Smooth muscle cell (in vitro differentiated cells): ENCODE data around the gene GOLT1B. TPM values are rescaled to one million over a fixed set of nuclear protein-coding genes. Genes with fewer than 3 reads are reported as not detected.

Experiments used
- DNase-seq: peaks from one replicate; lab custom pipeline; 2025; ENCODE audit not compliant: unreplicated experiment; lab: John Stamatoyannopoulos, UW
- H2AFZ ChIP-seq: fragments of 200-600 bp; sonication (generic); 2 replicates; pipeline ENCODE4 v1.6.0; 2016; ENCODE audit warnings: antibody characterized with exemption, low read depth, mild to moderate bottlenecking
- H3F3A ChIP-seq: fragments of 200-600 bp; sonication (generic); 2 replicates; pipeline ENCODE4 v1.6.0; 2017; ENCODE audit warnings: antibody characterized with exemption, low read depth
- H3K27ac ChIP-seq: fragments of 200-600 bp; sonication (generic); 2 replicates; pipeline ENCODE4 v1.5.1; 2016; ENCODE audit warnings: low read depth, mild to moderate bottlenecking
- H3K27me3 ChIP-seq: fragments of 200-600 bp; sonication (generic); 2 replicates; pipeline ENCODE4 v1.6.1; 2016; ENCODE audit warnings: low read depth, mild to moderate bottlenecking
- H3K36me3 ChIP-seq: fragments of 200-600 bp; sonication (generic); 2 replicates; pipeline ENCODE4 v1.5.1; 2016; ENCODE audit warnings: low read depth
- H3K4me1 ChIP-seq: fragments of 200-600 bp; sonication (generic); 2 replicates; pipeline ENCODE4 v1.5.1; 2016; ENCODE audit warnings: low read depth
- H3K4me2 ChIP-seq: fragments of 200-600 bp; sonication (generic); 2 replicates; pipeline ENCODE4 v1.6.0; 2016; ENCODE audit warnings: mild to moderate bottlenecking
- H3K4me3 ChIP-seq: fragments of 200-600 bp; sonication (generic); 2 replicates; pipeline ENCODE4 v1.5.1; 2016; ENCODE audit warnings: mild to moderate bottlenecking
- H3K79me2 ChIP-seq: fragments of 200-600 bp; sonication (generic); 2 replicates; pipeline ENCODE4 v1.6.0; 2016; ENCODE audit warnings: low read depth, mild to moderate bottlenecking
- H3K9ac ChIP-seq: fragments of 200-600 bp; sonication (generic); 2 replicates; pipeline ENCODE4 v1.6.0; 2016; ENCODE audit warnings: low read depth
- H3K9me3 ChIP-seq: fragments of 200-600 bp; sonication (generic); replicated peaks from 2 replicates; pipeline ENCODE4 v1.5.1; 2016; ENCODE audit warnings: low read depth
- H4K20me1 ChIP-seq: fragments of 200-600 bp; sonication (generic); 2 replicates; pipeline ENCODE4 v1.6.0; 2016; ENCODE audit warnings: low read depth
- CTCF ChIP-seq: fragments of 200-600 bp; sonication (generic); IDR thresholded peaks from 2 replicates; pipeline ENCODE4 v1.5.1; 2017; ENCODE audit warnings: borderline replicate concordance, mild to moderate bottlenecking, antibody characterized with exemption; ENCODE audit not compliant: insufficient read depth, poor library complexity, severe bottlenecking
- WGBS: methylation state at CpG from one replicate; pipeline ENCODE4 v1.1.7; 2016; ENCODE audit warnings: low lambda C conversion rate; 5-methylcytosine and 5-hydroxymethylcytosine counted together
- polyA plus RNA-seq: library from polyadenylated mRNA; unstranded; fragments of >200 nt; fragmentation: Nextera tagmentation; extraction: Ambion mirVana; gene quantifications from 2 replicates; pipeline ENCODE4 v1.2.1, GENCODE V29; 2016
- total RNA-seq: library from RNA; depleted of rRNA; stranded (reverse); fragments of >200 nt; gene quantifications from 2 replicates; pipeline ENCODE4 v1.2.3, GENCODE V29; 2014

GOLT1B gene
- total and polyA plus RNA-seq, 2 experiments from 2014 or later, result 99.5 to 184 TPM

- H3K36me3 ChIP-seq, result no peaks in the 10 kb centered on the region
- no peaks in the 10 kb centered on the region for H3K27me3 ChIP-seq
- no peaks in the 10 kb centered on the region for H3K9me3 ChIP-seq
- H2AFZ ChIP-seq, result no peak overlapping the region
- H3K4me3 ChIP-seq, result no peak overlapping the region
- no peaks in the 10 kb centered on the region for H4K20me1 ChIP-seq
- H3K79me2 ChIP-seq, result no peaks in the 10 kb centered on the region
- H3K9ac ChIP-seq, result no peak overlapping the region
- WGBS, result 56% methylated on average over 6 of the region's 6 CpGs
- no peaks in the 10 kb centered on the region for H3K4me1 ChIP-seq
- TF ChIP-seq CTCF, result no peak
- no peaks in the 10 kb centered on the region for H3F3A ChIP-seq
- H3K4me2 ChIP-seq, result no peak overlapping the region
- H3K27ac ChIP-seq, result no peak overlapping the region
- DNase-seq, result no peak
Measured at GRCh38 chr12:21552635-21553328, 51.2 kb downstream of the GOLT1B start.

DNA sequence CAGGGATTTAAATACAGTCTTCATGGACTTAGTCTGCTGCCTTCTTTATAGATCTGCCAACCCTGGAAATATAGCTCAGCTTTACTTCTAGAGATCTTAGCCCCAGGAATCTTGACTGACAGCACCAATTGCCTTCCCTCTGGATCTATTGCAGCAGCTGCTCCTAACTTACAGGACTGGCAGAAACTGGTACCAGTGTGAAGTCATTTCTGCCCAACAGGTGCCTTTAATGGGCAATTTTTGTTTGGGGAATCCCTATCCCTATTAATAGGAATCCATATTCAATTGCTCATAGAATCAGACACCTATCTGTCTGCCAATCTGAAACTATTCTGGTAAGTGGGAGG lies 51.7 kb downstream of the GOLT1B start:
- no peak overlapping the region for H3K9ac ChIP-seq
- H3K27me3 ChIP-seq, result no peaks in the 10 kb centered on the region
- no peaks in the 10 kb centered on the region for H4K20me1 ChIP-seq
- DNase-seq, result no peak
- no peak overlapping the region for H2AFZ ChIP-seq
- H3K4me2 ChIP-seq, result no peak overlapping the region
- no peaks in the 10 kb centered on the region for H3K79me2 ChIP-seq
- H3K36me3 ChIP-seq, result no peaks in the 10 kb centered on the region
- no peak for TF ChIP-seq CTCF
- H3K4me3 ChIP-seq, result no peak overlapping the region
- H3F3A ChIP-seq, result no peaks in the 10 kb centered on the region
- H3K9me3 ChIP-seq, result no peaks in the 10 kb centered on the region
- H3K4me1 ChIP-seq, result no peaks in the 10 kb centered on the region
- H3K27ac ChIP-seq, result no peak overlapping the region

DNA sequence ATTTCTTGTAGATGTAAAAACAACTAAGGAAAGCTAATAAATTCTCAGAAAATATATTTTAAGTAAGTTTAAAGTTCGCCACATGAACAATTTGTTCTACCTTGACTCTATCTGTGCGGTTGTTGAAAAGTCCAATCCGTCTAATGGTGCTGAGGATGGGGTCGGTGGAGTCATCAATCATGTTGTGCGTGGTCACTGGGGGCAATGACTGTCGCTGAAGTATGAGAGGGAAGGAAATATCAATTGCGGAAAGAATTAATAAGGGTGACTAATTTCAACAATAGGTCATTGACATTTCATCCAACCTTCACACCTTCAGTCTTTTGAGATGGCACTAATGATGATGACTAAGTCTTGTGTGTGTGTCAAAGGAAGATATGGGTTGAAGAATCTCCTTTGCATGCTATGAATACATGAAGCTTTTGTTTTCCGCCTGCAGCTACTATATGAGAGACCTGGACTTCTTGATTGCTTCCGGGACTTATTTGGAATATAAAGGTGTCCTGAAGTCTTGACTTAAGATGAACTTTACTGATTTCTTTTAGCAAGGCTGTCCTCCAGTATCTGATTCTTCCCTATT lies 56.6 kb downstream of the GOLT1B start:
- H3K4me3 ChIP-seq, result no peak overlapping the region
- no peaks in the 10 kb centered on the region for H3K79me2 ChIP-seq
- no peak overlapping the region for H2AFZ ChIP-seq
- H3K4me1 ChIP-seq, result no peaks in the 10 kb centered on the region
- H3K9me3 ChIP-seq, result no peaks in the 10 kb centered on the region
- no peak overlapping the region for H3K9ac ChIP-seq
- TF ChIP-seq CTCF, result no peak
- no peaks in the 10 kb centered on the region for H4K20me1 ChIP-seq
- no peaks in the 10 kb centered on the region for H3K27me3 ChIP-seq
- no peaks in the 10 kb centered on the region for H3F3A ChIP-seq
- 86% methylated on average over 9 of the region's 9 CpGs for WGBS
- no peak for DNase-seq
- no peak overlapping the region for H3K4me2 ChIP-seq
- no peaks in the 10 kb centered on the region for H3K36me3 ChIP-seq
- H3K27ac ChIP-seq, result no peak overlapping the region
